Measurements from ENCODE around the gene SOCS6.

GRCh38 chr18:70271742-70272141 is 17.1 kb upstream of the SOCS6 start:
- TF ChIP-seq CTCF (IDR thresholded peaks at IDR 0.05; ENCODE audit: low read depth, low read length) (no peak), EZH2phosphoT487 (IDR thresholded peaks at IDR 0.05; ENCODE audit: low read depth) (no peak)

Measured in OCI-LY3 (cell line).